ENCODE measurements around the gene ZNF92. TPM values are rescaled to one million over a fixed set of nuclear protein-coding genes. Genes with fewer than 3 reads are reported as not detected.
"Not testable (repeated sequence)": the region's sequence is repeated elsewhere in the genome, so short reads cannot be mapped to it uniquely, and the experiment has no call there.

Gene ZNF92
- total and polyA plus RNA-seq, 3 experiments from 2014 or later: 13.4 to 17.8 (median 14.2) TPM

- Histone ChIP-seq H3K9me3 (ENCODE audit: low read length) (no peaks in the 10 kb centered on the region), H3K36me3 (ENCODE audit: insufficient read depth, low read length) (no peaks in the 10 kb centered on the region), H3K27ac (ENCODE audit: low read depth, low read length) (no peak overlapping the region), H3K4me1 (ENCODE audit: insufficient read depth, low read length) (no peaks in the 10 kb centered on the region), H3K27me3 (ENCODE audit: insufficient read depth, low read length, poor library complexity, severe bottlenecking) (no peaks in the 10 kb centered on the region), H3K4me3 (ENCODE audit: low read length) (no peak overlapping the region)
- CTCF ChIA-PET: no interaction called here
- DNase-seq: no peak
- POLR2A ChIA-PET: no interaction called here
- Mint-ChIP-seq H3K36me3 (peaks cover 0 to 13% (median 0%) of the 10 kb centered on the region in 3 donors), H3K9me3 (peaks cover 0 to 3% (median 2%) of the 10 kb centered on the region in 5 donors), H3K27me3 (no peaks in the 10 kb centered on the region), H3K27ac (no peak overlapping the region), H3K4me3 (no peak overlapping the region), H3K4me1 (peaks cover 12 to 16% (median 13%) of the 10 kb centered on the region in 3 donors)
Measured at GRCh38 chr7:65444899-65445823, 71.5 kb downstream of the ZNF92 start.

- H3K36me3 ChIP-seq (ENCODE audit: insufficient read depth, low read length); H3K4me3 Mint-ChIP-seq; H3K27ac Mint-ChIP-seq; H3K4me3 ChIP-seq (ENCODE audit: low read length); H3K9me3 ChIP-seq (ENCODE audit: low read length); H3K4me1 ChIP-seq (ENCODE audit: insufficient read depth, low read length); H3K27ac ChIP-seq (ENCODE audit: low read depth, low read length); CTCF ChIA-PET; DNase-seq; H3K27me3 Mint-ChIP-seq; H3K27me3 ChIP-seq (ENCODE audit: insufficient read depth, low read length, poor library complexity, severe bottlenecking); POLR2A ChIA-PET; H3K9me3 Mint-ChIP-seq: not testable (repeated sequence)
- Mint-ChIP-seq H3K4me1 (peaks cover 19 to 29% (median 22%) of the 10 kb centered on the region in 3 donors), H3K36me3 (peaks cover 0 to 13% (median 0%) of the 10 kb centered on the region in 3 donors)
Measured at GRCh38 chr7:65447041-65447440, 73.4 kb downstream of the ZNF92 start.

- CTCF ChIA-PET: no interaction called here
Measured at GRCh38 chr7:65448816-65449504, 75.3 kb downstream of the ZNF92 start.

GRCh38 chr7:65449505-65449852 lies 75.8 kb downstream of the ZNF92 start:
- Histone ChIP-seq H3K27ac (ENCODE audit: low read depth, low read length) (no peak overlapping the region), H3K4me3 (ENCODE audit: low read length) (no peak overlapping the region), H3K36me3 (ENCODE audit: insufficient read depth, low read length) (no peaks in the 10 kb centered on the region), H3K27me3 (ENCODE audit: insufficient read depth, low read length, poor library complexity, severe bottlenecking) (no peaks in the 10 kb centered on the region), H3K9me3 (ENCODE audit: low read length) (no peaks in the 10 kb centered on the region), H3K4me1 (ENCODE audit: insufficient read depth, low read length) (no peaks in the 10 kb centered on the region)
- H3K4me1 Mint-ChIP-seq: peaks cover 29 to 40% (median 30%) of the 10 kb centered on the region in 3 donors
- peaks cover 0 to 3% (median 0%) of the 10 kb centered on the region in 5 donors for H3K9me3 Mint-ChIP-seq
- no peak for DNase-seq
- H3K36me3 Mint-ChIP-seq: peaks cover 0 to 13% (median 0%) of the 10 kb centered on the region in 3 donors
- peak overlapping the region in 4 of 7 donors; percentile 27 to 65 (median 54) for H3K4me3 Mint-ChIP-seq
- ChIA-PET CTCF (interaction anchor here (1.2 kb wide), 1 partner anchor 11 kb away, joined by 3 read pairs; no protein-coding TSS in a partner anchor), POLR2A (interaction anchor here (0.6 kb wide), 1 partner anchor 11 kb away, joined by 6 read pairs; no protein-coding TSS in a partner anchor)
- peak overlapping the region in 4 of 8 donors; percentile 8 to 67 (median 41) for H3K27ac Mint-ChIP-seq
- peaks cover 0 to under 1% of the 10 kb centered on the region in 2 donors for H3K27me3 Mint-ChIP-seq

More at GRCh38 chr7:65448816-65449504, 75.3 kb downstream of the ZNF92 start:
- no peak overlapping the region for H3K4me3 ChIP-seq (ENCODE audit: low read length)
- DNase-seq: no peak
- no peaks in the 10 kb centered on the region for H3K27me3 ChIP-seq (ENCODE audit: insufficient read depth, low read length, poor library complexity, severe bottlenecking)
- Mint-ChIP-seq H3K27me3 (no peaks in the 10 kb centered on the region), H3K4me1 (peaks cover 24 to 35% (median 25%) of the 10 kb centered on the region in 3 donors), H3K36me3 (peaks cover 0 to 13% (median 0%) of the 10 kb centered on the region in 3 donors), H3K9me3 (peaks cover 0 to 3% (median 0%) of the 10 kb centered on the region in 5 donors), H3K27ac (peak overlapping the region in 2 of 8 donors; percentile 39 to 43), H3K4me3 (peak overlapping the region in 2 of 7 donors; percentile 27 to 65)
- no peaks in the 10 kb centered on the region for H3K9me3 ChIP-seq (ENCODE audit: low read length)
- H3K4me1 ChIP-seq (ENCODE audit: insufficient read depth, low read length): no peaks in the 10 kb centered on the region
- POLR2A ChIA-PET: interaction anchor here (0.6 kb wide), 1 partner anchor 12 kb away, joined by 6 read pairs; no protein-coding TSS in a partner anchor
- H3K27ac ChIP-seq (ENCODE audit: low read depth, low read length): no peak overlapping the region
- H3K36me3 ChIP-seq (ENCODE audit: insufficient read depth, low read length): no peaks in the 10 kb centered on the region

Measured in CD8-positive, alpha-beta memory T cell (primary cell).